Right lobe of liver (tissue), 6 donors: ENCODE results near the gene AICDA. TPM values are rescaled to one million over a fixed set of nuclear protein-coding genes. Genes with fewer than 3 reads are reported as not detected.

ENCODE experiments used
- ATAC-seq, 4 donors: fragments of 200-7000 bp; cut with Tn5 transposase; one replicate each; pipeline ENCODE4 v1.9.1; 2020; ENCODE audit warnings: mild to moderate bottlenecking in 4 of 4, moderate library complexity in 4 of 4
- DNase-seq, 3 donors: peaks; one replicate each; pipeline ENCODE4 v3.0.0-alpha.2; 2020
- H3K27ac ChIP-seq, 3 donors: fragments of 200-600 bp; one replicate each; pipeline ENCODE4 v1.8.0; 2022
- H3K27me3 ChIP-seq, 2 donors: fragments of 200-600 bp; one replicate each; pipeline ENCODE4 v1.8.0; 2022
- H3K36me3 ChIP-seq, 4 donors: fragments of 200-600 bp; sonication (generic) in 1 of 4; one replicate each; pipeline versions ENCODE4 v1.5.1 to v1.8.0; 2017 to 2022; ENCODE audit warnings: control low read depth in 1 of 4
- H3K4me1 ChIP-seq, 4 donors: fragments of 200-600 bp; sonication (generic) in 1 of 4; one replicate each; pipeline versions ENCODE4 v1.5.1 to v1.8.0; 2017 to 2022; ENCODE audit warnings: control low read depth in 1 of 4
- H3K4me3 ChIP-seq, 3 donors: fragments of 200-600 bp; one replicate each; pipeline ENCODE4 v1.8.0; 2022
- H3K9me3 ChIP-seq, 4 donors: fragments of 200-600 bp; sonication (generic) in 1 of 4; one replicate each; pipeline versions ENCODE4 v1.5.1 to v1.8.0; 2017 to 2022; ENCODE audit warnings: control low read depth in 1 of 4
- POLR2A ChIP-seq: fragments of 450-650 bp; IDR thresholded peaks from one replicate; pipeline ENCODE4 v1.6.1; 2017; ENCODE audit warnings: antibody characterized with exemption, mild to moderate bottlenecking
- WGBS: methylation state at CpG from one replicate; pipeline ENCODE4 v1.1.6; 2018; ENCODE audit warnings: low coverage, low lambda C conversion rate; ENCODE audit not compliant: insufficient coverage; ENCODE audit errors: missing lambda C conversion rate; 5-methylcytosine and 5-hydroxymethylcytosine counted together
- intact Hi-C, 2 donors: fragments of 100-400 bp; cut with DNase I; formaldehyde crosslinking; loops; one replicate each; pipeline versions ENCODE4 v1.11.2 to v1.14.1; 2022
- total RNA-seq, 6 experiments: library from RNA; depleted of rRNA in 2 of 6; stranded (reverse); fragments of >200 nt in 2 of 6; fragmentation: NEBNext Ultra II Directional in 3 of 6; extraction: Animal tissue kit (Norgen Biotek cat#: 25700) in 3 of 6; gene quantifications; one replicate each; pipeline versions ENCODE4 v1.1.0 to v1.2.4, GENCODE V29; 2016 to 2023
- TF ChIP-seq, protein P1 (sequence below), 4 donors: fragments of 200-600 bp in 3 of 4; fragments of 450-650 bp in 1 of 4; IDR thresholded peaks; one replicate each; pipeline versions ENCODE4 v1.5.1 to v1.8.0; 2016 to 2022; ENCODE audit warnings: antibody characterized with exemption in 4 of 4, mild to moderate bottlenecking in 2 of 4
- donor health status: DM: no; HTN: yes; CAD: no.
- donor health status: DM: no; HTN: no; CAD: no.
- donor health status: DM: no; HTN: no; CAD: no.
- donor health status: DM: no; HTN: yes; CAD: no.
- donor health status: DM: no; HTN: yes; CAD: no.

The AICDA gene
- total RNA-seq, 6 experiments from 2014 or later: not detected

DNA sequence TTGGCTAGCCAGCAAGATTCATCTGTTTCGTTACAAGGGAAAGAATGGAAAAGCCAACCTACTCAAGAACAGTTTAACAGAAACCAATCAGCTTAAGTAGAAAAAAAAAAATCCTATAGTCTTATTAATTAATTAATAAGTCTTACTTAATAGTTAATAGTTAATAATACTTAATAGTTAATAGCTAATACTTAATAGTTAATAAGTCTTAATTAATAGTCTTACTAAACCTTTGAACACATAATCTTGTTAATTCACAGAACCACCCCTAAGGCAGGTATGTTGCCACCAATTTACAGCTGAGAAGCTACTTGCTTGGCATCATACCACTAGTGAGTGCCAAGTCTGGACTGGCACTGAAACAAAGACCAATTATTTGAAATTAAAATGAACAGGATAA, 30.1 kb upstream of the AICDA start:
- Histone ChIP-seq H3K4me1 (no peaks in the 10 kb centered on the region), H3K27me3 (no peaks in the 10 kb centered on the region), H3K27ac (no peak overlapping the region), H3K9me3 (no peaks in the 10 kb centered on the region), H3K4me3 (no peak overlapping the region), H3K36me3 (no peaks in the 10 kb centered on the region)
- ATAC-seq: no peak
- no peak for DNase-seq
- WGBS: 89% methylated on average over 1 of the region's 1 CpG
- intact Hi-C loops: no loop called here
- TF ChIP-seq POLR2A: no peak
- TF ChIP-seq, protein P1, sequence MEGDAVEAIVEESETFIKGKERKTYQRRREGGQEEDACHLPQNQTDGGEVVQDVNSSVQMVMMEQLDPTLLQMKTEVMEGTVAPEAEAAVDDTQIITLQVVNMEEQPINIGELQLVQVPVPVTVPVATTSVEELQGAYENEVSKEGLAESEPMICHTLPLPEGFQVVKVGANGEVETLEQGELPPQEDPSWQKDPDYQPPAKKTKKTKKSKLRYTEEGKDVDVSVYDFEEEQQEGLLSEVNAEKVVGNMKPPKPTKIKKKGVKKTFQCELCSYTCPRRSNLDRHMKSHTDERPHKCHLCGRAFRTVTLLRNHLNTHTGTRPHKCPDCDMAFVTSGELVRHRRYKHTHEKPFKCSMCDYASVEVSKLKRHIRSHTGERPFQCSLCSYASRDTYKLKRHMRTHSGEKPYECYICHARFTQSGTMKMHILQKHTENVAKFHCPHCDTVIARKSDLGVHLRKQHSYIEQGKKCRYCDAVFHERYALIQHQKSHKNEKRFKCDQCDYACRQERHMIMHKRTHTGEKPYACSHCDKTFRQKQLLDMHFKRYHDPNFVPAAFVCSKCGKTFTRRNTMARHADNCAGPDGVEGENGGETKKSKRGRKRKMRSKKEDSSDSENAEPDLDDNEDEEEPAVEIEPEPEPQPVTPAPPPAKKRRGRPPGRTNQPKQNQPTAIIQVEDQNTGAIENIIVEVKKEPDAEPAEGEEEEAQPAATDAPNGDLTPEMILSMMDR (IDR thresholded peaks at IDR 0.05): no peak

- H3K4me3 ChIP-seq: no peak overlapping the region
- 42% methylated on average over 2 of the region's 2 CpGs for WGBS
- ATAC-seq (no peak), DNase-seq (no peak)
- intact Hi-C loops: no loop called here
- no peaks in the 10 kb centered on the region for H3K36me3 ChIP-seq
- H3K4me1 ChIP-seq: no peaks in the 10 kb centered on the region
- no peak for TF ChIP-seq POLR2A
- TF ChIP-seq, protein P1 (IDR thresholded peaks at IDR 0.05): no peak
- H3K27me3 ChIP-seq: no peaks in the 10 kb centered on the region
- H3K9me3 ChIP-seq: no peaks in the 10 kb centered on the region
- no peak overlapping the region for H3K27ac ChIP-seq
Measured at GRCh38 chr12:8639936-8640335, 27.3 kb upstream of the AICDA start.

GRCh38 chr12:8638951-8639350, 26.3 kb upstream of the AICDA start:
- DNase-seq (no peak), ATAC-seq (no peak)
- WGBS: 60% methylated on average over 4 of the region's 4 CpGs
- Histone ChIP-seq H3K36me3 (no peaks in the 10 kb centered on the region), H3K4me1 (no peaks in the 10 kb centered on the region), H3K9me3 (no peaks in the 10 kb centered on the region), H3K27ac (no peak overlapping the region), H3K27me3 (no peaks in the 10 kb centered on the region), H3K4me3 (no peak overlapping the region)
- intact Hi-C loops: no loop called here
- no peak for TF ChIP-seq POLR2A
- TF ChIP-seq, protein P1 (IDR thresholded peaks at IDR 0.05): no peak

DNA sequence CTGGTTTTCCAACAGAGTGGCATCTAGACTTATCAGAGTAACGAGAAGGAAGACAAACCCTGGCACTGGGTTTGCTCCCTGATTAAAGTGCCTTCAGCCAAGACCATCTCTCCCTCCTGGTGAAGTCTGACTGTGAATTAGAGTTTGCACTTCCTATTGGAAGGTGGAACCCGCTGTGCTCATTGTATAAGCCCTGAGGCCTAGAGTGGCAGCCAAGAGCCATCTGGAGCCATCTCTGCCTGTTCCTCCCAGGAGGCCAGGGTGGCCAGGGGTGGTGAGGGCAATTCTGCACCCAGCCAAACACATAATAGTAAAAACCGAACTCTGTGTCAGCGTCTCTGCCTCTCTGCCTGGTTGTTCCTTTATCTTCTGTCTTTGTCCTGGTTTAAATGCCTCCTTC, 25.0 kb upstream of the AICDA start:
- no peaks in the 10 kb centered on the region for H3K9me3 ChIP-seq
- intact Hi-C loops: no loop called here
- no peak for DNase-seq
- H3K27ac ChIP-seq: no peak overlapping the region
- H3K27me3 ChIP-seq: no peaks in the 10 kb centered on the region
- H3K4me3 ChIP-seq: no peak overlapping the region
- no peak for ATAC-seq
- H3K4me1 ChIP-seq: no peaks in the 10 kb centered on the region
- 84% methylated on average over 2 of the region's 4 CpGs for WGBS
- no peaks in the 10 kb centered on the region for H3K36me3 ChIP-seq
- no peak for TF ChIP-seq POLR2A
- TF ChIP-seq, protein P1 (IDR thresholded peaks at IDR 0.05): no peak

DNA sequence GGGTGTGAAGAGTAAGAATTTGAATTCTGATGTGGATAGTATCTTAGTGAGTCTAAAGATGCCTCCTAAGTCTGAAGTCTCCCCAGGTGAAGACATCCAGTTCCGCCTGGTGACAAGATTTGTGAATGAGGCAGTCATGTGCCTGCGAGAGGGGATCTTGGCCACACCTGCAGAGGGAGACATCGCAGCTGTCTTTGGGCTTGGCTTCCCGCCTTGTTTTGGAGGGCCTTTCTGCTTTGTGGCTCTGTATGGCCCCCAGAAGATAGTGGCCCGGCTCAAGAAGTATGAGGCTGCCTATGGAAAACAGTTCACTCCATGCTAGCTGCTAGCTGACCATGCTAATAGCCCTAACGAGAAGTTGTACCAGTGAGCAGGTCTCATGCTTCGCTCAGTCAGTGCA, 24.6 kb upstream of the AICDA start:
- no peaks in the 10 kb centered on the region for H3K4me1 ChIP-seq
- no peaks in the 10 kb centered on the region for H3K36me3 ChIP-seq
- no peak overlapping the region for H3K27ac ChIP-seq
- H3K4me3 ChIP-seq: no peak overlapping the region
- ATAC-seq: no peak
- intact Hi-C loops: no loop called here
- H3K9me3 ChIP-seq: no peaks in the 10 kb centered on the region
- H3K27me3 ChIP-seq: no peaks in the 10 kb centered on the region
- DNase-seq: no peak
- WGBS: 95% methylated on average over 3 of the region's 7 CpGs
- TF ChIP-seq POLR2A: no peak
- TF ChIP-seq, protein P1 (IDR thresholded peaks at IDR 0.05): no peak
